ENCODE measurements around the gene PTGFRN. TPM values are rescaled to one million over a fixed set of nuclear protein-coding genes. Genes with fewer than 3 reads are reported as not detected.

The PTGFRN gene
- total and polyA plus RNA-seq, 5 experiments from 2014 or later = 0.09 to 0.47 (median 0.23) TPM; not detected in 2

GRCh38 chr1:117026361-117026760 lies 116.6 kb downstream of the PTGFRN start:
- Mint-ChIP-seq H3K4me1 (peaks cover 1 to 15% (median 9%) of the 10 kb centered on the region in 4 donors), H3K27ac (no peak overlapping the region), H3K9me3 (no peaks in the 10 kb centered on the region), H3K36me3 (peaks cover 0 to 50% (median 21%) of the 10 kb centered on the region in 3 donors), H3K27me3 (peaks cover 0 to 1% (median 0%) of the 10 kb centered on the region in 5 donors), H3K4me3 (no peak overlapping the region)
- POLR2A ChIA-PET = no interaction called here
- no peak for ATAC-seq
- no peak for DNase-seq

- Mint-ChIP-seq H3K27ac (peak overlapping the region in 1 of 10 donors; percentile 1), H3K4me1 (peaks cover 6 to 33% (median 22%) of the 10 kb centered on the region in 4 donors), H3K27me3 (no peaks in the 10 kb centered on the region), H3K36me3 (peaks cover 0 to 48% (median 19%) of the 10 kb centered on the region in 3 donors), H3K4me3 (no peak overlapping the region), H3K9me3 (no peaks in the 10 kb centered on the region)
- POLR2A ChIA-PET = no interaction called here
- DNase-seq (no peak), ATAC-seq (no peak)
These were observed 120.0 kb downstream of the PTGFRN start for GRCh38 chr1:117029685-117030084.

DNA sequence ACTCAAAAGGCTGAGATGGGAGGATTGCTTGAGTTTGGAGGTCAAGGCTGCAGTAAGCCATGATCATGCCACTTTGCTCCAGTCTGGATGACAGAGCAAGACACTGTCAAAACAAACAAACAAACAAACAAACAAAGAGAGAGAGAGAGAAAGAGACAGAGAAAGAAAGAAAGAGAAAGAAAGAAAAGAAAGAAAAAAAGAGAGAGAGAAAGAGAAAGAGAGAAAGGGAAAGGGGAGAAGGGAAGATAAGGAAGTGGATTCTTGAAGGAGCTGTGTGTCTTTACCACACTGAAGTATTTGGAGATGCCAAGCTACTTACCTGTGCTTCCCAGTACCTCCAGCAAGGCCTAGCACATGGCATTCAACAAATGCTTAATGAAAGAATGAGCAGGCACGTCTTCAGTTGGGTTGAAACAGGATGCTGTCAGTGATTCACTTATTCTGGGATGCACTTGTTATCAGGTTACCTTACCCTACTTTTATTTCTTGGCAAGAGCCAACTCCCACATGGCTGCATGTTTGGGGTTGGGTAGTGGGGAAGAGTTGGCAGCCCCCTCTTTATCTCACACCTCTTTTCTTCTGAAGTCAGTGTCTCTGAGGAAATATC lies 120.7 kb downstream of the PTGFRN start:
- no peak for DNase-seq
- Mint-ChIP-seq H3K27ac (peak overlapping the region in 4 of 10 donors; percentile 2 to 83 (median 38)), H3K9me3 (no peaks in the 10 kb centered on the region), H3K4me3 (no peak overlapping the region), H3K4me1 (peaks cover 6 to 36% (median 21%) of the 10 kb centered on the region in 4 donors), H3K36me3 (peaks cover 0 to 49% (median 22%) of the 10 kb centered on the region in 3 donors), H3K27me3 (no peaks in the 10 kb centered on the region)
- POLR2A ChIA-PET = no interaction called here
- no peak for ATAC-seq

- Mint-ChIP-seq H3K9me3 (no peaks in the 10 kb centered on the region), H3K27ac (peak overlapping the region in 4 of 10 donors; percentile 26 to 72 (median 46)), H3K36me3 (peaks cover 0 to 53% (median 17%) of the 10 kb centered on the region in 3 donors), H3K4me3 (no peak overlapping the region), H3K4me1 (peaks cover 6 to 36% (median 21%) of the 10 kb centered on the region in 4 donors), H3K27me3 (no peaks in the 10 kb centered on the region)
- no peak for ATAC-seq
- POLR2A ChIA-PET = interaction anchor here (1.7 kb wide), 1 partner anchor 19 kb away, joined by 3 read pairs; no protein-coding TSS in a partner anchor
- DNase-seq = no peak
These were observed 122.5 kb downstream of the PTGFRN start for GRCh38 chr1:117032266-117032665.

DNA sequence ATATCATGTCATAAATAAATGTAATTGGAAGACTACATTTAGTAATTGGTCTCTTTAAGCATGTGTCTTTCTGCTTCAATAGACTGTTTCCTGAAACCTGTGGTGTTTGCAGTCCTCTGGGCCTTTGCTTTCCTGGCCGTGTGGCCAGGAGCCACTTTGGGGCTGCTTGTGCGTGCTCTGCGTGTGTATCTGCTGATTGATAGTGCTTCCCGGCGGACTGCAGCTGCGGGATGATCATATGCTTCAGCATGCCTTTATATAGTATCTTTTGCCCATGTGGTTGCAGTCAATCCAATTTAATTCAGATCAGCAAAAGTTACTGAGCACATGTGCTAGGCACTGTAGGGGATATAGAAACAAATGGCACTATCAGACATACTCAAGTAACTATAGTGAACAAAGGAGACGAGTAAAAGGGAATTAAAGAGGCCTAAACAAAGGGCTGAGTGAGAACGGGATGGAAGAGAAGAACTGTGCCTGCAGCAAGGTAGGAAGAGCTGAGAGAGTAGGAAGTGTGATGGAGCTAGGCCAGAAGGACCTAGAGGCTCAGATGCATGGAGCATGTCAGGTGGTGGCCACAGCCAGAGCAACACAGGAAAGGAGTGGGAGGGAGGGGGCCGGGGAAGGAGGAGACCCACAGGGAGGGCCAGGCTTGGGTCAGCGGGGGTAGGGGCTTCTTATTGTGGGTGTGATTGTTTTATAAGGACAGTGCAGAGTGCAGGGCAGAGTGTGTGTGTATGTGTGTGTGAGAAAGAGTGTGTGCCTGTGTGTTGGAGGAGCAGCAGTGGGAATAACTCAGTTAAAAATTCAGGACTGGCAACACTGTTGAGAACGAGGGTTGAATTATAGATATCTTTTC lies 123.2 kb downstream of the PTGFRN start:
- no peak for ATAC-seq
- H3K27me3 Mint-ChIP-seq = no peaks in the 10 kb centered on the region
- H3K4me1 Mint-ChIP-seq = peaks cover 6 to 36% (median 21%) of the 10 kb centered on the region in 4 donors
- POLR2A ChIA-PET = interaction anchor here (1.7 kb wide), 1 partner anchor 19 kb away, joined by 3 read pairs; no protein-coding TSS in a partner anchor
- peaks cover 0 to 59% (median 17%) of the 10 kb centered on the region in 3 donors for H3K36me3 Mint-ChIP-seq
- no peaks in the 10 kb centered on the region for H3K9me3 Mint-ChIP-seq
- H3K27ac Mint-ChIP-seq = peak overlapping the region in 6 of 10 donors; percentile 20 to 61 (median 48)
- H3K4me3 Mint-ChIP-seq = no peak overlapping the region
- no peak for DNase-seq

GRCh38 chr1:117033772-117034171 lies 124.1 kb downstream of the PTGFRN start:
- Mint-ChIP-seq H3K4me1 (peaks cover 6 to 36% (median 21%) of the 10 kb centered on the region in 4 donors), H3K27me3 (no peaks in the 10 kb centered on the region), H3K4me3 (no peak overlapping the region), H3K36me3 (peaks cover 0 to 63% (median 17%) of the 10 kb centered on the region in 3 donors), H3K9me3 (no peaks in the 10 kb centered on the region), H3K27ac (peak overlapping the region in 4 of 10 donors; percentile 32 to 66 (median 58))
- POLR2A ChIA-PET = no interaction called here
- DNase-seq (no peak), ATAC-seq (no peak)

GRCh38 chr1:117034791-117035290 lies 125.1 kb downstream of the PTGFRN start:
- ATAC-seq (no peak), DNase-seq (no peak)
- Mint-ChIP-seq H3K27me3 (no peaks in the 10 kb centered on the region), H3K4me3 (no peak overlapping the region), H3K4me1 (peaks cover 6 to 32% (median 19%) of the 10 kb centered on the region in 4 donors), H3K9me3 (no peaks in the 10 kb centered on the region), H3K27ac (peak overlapping the region in 1 of 10 donors; percentile 27), H3K36me3 (peaks cover 0 to 63% (median 17%) of the 10 kb centered on the region in 3 donors)
- POLR2A ChIA-PET = no interaction called here

DNA sequence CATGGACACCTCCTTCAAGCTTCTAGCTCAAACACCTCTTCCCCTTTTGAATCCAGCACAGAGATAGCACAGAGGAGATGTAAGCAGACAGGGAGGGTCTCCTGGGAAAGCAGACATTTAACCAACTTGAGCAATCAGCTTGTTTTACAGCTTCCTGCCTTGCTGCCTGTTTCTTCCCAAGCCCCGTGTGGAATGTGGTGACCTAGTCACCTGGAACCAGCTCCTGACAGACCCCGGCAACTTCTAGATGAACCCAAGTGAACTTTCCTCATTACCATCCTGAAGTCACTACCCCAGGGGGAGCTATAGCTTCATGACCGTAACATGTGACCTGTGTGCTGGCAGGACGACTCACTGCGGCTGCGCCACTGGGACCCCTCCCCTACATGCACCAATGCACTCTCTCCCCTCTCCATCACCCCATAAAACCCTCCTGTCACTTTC lies 126.3 kb downstream of the PTGFRN start:
- POLR2A ChIA-PET = no interaction called here
- Mint-ChIP-seq H3K27ac (no peak overlapping the region), H3K27me3 (no peaks in the 10 kb centered on the region), H3K4me1 (peaks cover 4 to 25% (median 13%) of the 10 kb centered on the region in 4 donors), H3K36me3 (peaks cover 0 to 57% (median 16%) of the 10 kb centered on the region in 3 donors), H3K4me3 (no peak overlapping the region), H3K9me3 (no peaks in the 10 kb centered on the region)
- no peak for ATAC-seq
- DNase-seq = no peak

DNA sequence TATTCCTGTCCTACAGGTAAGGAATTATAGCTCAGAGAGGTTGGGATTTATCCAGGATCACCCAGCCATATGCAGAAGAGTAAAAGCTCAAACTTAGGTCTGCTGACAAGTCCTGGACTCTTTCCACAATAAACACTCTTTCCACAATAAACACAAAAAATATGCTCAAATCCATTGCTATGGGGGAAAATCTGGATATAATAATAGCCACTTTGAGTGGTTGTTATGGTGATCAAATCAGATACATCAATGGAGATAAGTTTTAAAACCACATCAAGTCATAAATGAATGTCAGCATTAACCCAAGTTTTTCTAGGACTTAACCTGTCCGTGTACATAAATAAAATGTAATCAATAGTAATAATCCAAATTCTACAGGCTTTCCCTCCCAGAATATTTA lies 128.1 kb downstream of the PTGFRN start:
- H3K36me3 Mint-ChIP-seq = peaks cover 0 to 45% (median 12%) of the 10 kb centered on the region in 3 donors
- POLR2A ChIA-PET = no interaction called here

DNA sequence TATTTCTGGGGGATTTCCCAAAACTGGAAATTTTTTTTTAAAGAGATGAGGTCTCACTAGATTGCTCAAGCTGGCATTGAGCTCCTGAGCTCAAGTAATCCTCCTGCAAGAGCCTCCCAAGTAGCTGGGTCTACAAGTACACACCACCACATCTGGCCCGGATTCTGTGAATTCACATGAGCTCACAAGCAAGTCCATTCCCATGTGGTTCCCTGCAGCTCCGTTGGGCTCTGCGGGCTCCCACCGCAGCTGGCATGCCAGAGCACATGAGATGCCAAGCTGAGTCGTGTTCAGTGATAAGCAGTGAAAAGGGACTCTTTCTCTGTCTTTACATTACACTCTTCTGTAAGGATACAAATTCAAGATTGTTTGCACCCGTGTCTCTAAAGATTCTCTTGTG lies 128.5 kb downstream of the PTGFRN start:
- Mint-ChIP-seq H3K4me1 (peaks cover 0 to 11% (median 6%) of the 10 kb centered on the region in 4 donors), H3K27ac (no peak overlapping the region), H3K9me3 (peaks cover 0 to 3% (median 0%) of the 10 kb centered on the region in 9 donors), H3K4me3 (no peak overlapping the region), H3K36me3 (peaks cover 0 to 43% (median 12%) of the 10 kb centered on the region in 3 donors), H3K27me3 (no peaks in the 10 kb centered on the region)
- DNase-seq (no peak), ATAC-seq (no peak)
- POLR2A ChIA-PET = no interaction called here

More for the DNA sequence above, 128.1 kb downstream of the PTGFRN start:
- Mint-ChIP-seq H3K27me3 (no peaks in the 10 kb centered on the region), H3K4me1 (peaks cover 2 to 15% (median 10%) of the 10 kb centered on the region in 4 donors), H3K27ac (no peak overlapping the region), H3K9me3 (peaks cover 0 to 3% (median 0%) of the 10 kb centered on the region in 9 donors), H3K4me3 (no peak overlapping the region)
- DNase-seq = no peak
- ATAC-seq = no peak
